Measurements from ENCODE around the gene C19orf85. TPM values are rescaled to one million over a fixed set of nuclear protein-coding genes. Genes with fewer than 3 reads are reported as not detected.

C19orf85 gene
- not detected in 2 replicates for total RNA-seq

- TF ChIP-seq CTCF (IDR thresholded peaks at IDR 0.05; ENCODE audit: insufficient read depth, low read depth, low read length): no peak
- no peak for DNase-seq (ENCODE audit: low read depth)
- H3K4me3 ChIP-seq (ENCODE audit: low read depth, low read length): no peak within 1 kb of the TSS
Measured at GRCh38 chr19:55464662-55465054, at the start of gene C19orf85. TSS of gene C19orf85 (minus strand) at chr19:55464751. CDS start at chr19:55464554, 197 bp downstream.

GRCh38 chr19:55508120-55508519 lies 43.6 kb upstream of the C19orf85 start:
- DNase-seq (ENCODE audit: low read depth): no peak
- no peak overlapping the region for H3K4me3 ChIP-seq (ENCODE audit: low read depth, low read length)
- TF ChIP-seq CTCF (IDR thresholded peaks at IDR 0.05; ENCODE audit: insufficient read depth, low read depth, low read length): no peak

- no peak overlapping the region for H3K4me3 ChIP-seq (ENCODE audit: low read depth, low read length)
- DNase-seq (ENCODE audit: low read depth): no peak
- TF ChIP-seq CTCF (IDR thresholded peaks at IDR 0.05; ENCODE audit: insufficient read depth, low read depth, low read length): no peak
Measured at GRCh38 chr19:55504981-55505380, 40.4 kb upstream of the C19orf85 start.

GRCh38 chr19:55504252-55504603 lies 39.7 kb upstream of the C19orf85 start:
- no peak for TF ChIP-seq CTCF (IDR thresholded peaks at IDR 0.05; ENCODE audit: insufficient read depth, low read depth, low read length)
- no peak overlapping the region for H3K4me3 ChIP-seq (ENCODE audit: low read depth, low read length)
- no peak for DNase-seq (ENCODE audit: low read depth)

- H3K4me3 ChIP-seq (ENCODE audit: low read depth, low read length): peak overlapping the region; percentile 62
- TF ChIP-seq CTCF (IDR thresholded peaks at IDR 0.05; ENCODE audit: insufficient read depth, low read depth, low read length): peak; percentile 96
- DNase-seq (ENCODE audit: low read depth): peak; percentile 90
Measured at GRCh38 chr19:55503502-55504251, 39.1 kb upstream of the C19orf85 start.

GRCh38 chr19:55503157-55503501 lies 38.6 kb upstream of the C19orf85 start:
- no peak for DNase-seq (ENCODE audit: low read depth)
- no peak for TF ChIP-seq CTCF (IDR thresholded peaks at IDR 0.05; ENCODE audit: insufficient read depth, low read depth, low read length)
- H3K4me3 ChIP-seq (ENCODE audit: low read depth, low read length): no peak overlapping the region
